AG04450 (cell line): Measurements from ENCODE around the gene DGAT2L6. TPM values are rescaled to one million over a fixed set of nuclear protein-coding genes. Genes with fewer than 3 reads are reported as not detected.
"Not testable (repeated sequence)": the region's sequence is repeated elsewhere in the genome, so short reads cannot be mapped to it uniquely, and the experiment has no call there.

ENCODE experiments used
- CTCF ChIA-PET: fragments of 300-600, 350-600 bp; formaldehyde crosslinking; extraction: SDS; loops from one replicate; lab custom pipeline; 2022; ENCODE audit warnings: antibody characterized with exemption, inconsistent platforms; lab: Charles Lee
- POLR2A ChIA-PET: fragments of 350-600 bp; formaldehyde crosslinking; extraction: SDS; loops from one replicate; lab custom pipeline; 2021; ENCODE audit warnings: antibody characterized with exemption, inconsistent platforms; lab: Yijun Ruan, JAX
- DNase-seq: peaks from one replicate; pipeline ENCODE4 v3.0.0-alpha.2; 2011; ENCODE audit warnings: low read depth, low spot score
- H3K27ac ChIP-seq: one replicate; pipeline ENCODE4 v1.5.1; 2012; ENCODE audit warnings: low read depth, low read length, control low read depth
- H3K27me3 ChIP-seq: one replicate; pipeline ENCODE4 v1.6.0; 2012; ENCODE audit warnings: low read length; ENCODE audit not compliant: control insufficient read depth, insufficient read depth
- H3K4me3 ChIP-seq: 2 replicates; pipeline ENCODE4 v1.5.1; 2011; ENCODE audit warnings: mild to moderate bottlenecking, low read depth, low read length, control low read depth
- H3K9me3 ChIP-seq: 2 replicates; pipeline ENCODE4 v1.5.1; 2012; ENCODE audit warnings: low read length; ENCODE audit not compliant: control insufficient read depth, insufficient read depth
- polyA plus RNA-seq: library from polyadenylated mRNA; depleted of rRNA; stranded (reverse); fragments of >200 nt; gene quantifications from 2 replicates; pipeline ENCODE4 v1.2.3, GENCODE V29; 2011
- TF ChIP-seq, protein P1 (sequence below): IDR thresholded peaks from 2 replicates; pipeline ENCODE4 v1.5.1; 2011; ENCODE audit warnings: low read depth, low read length, control low read depth, inconsistent platforms

The DGAT2L6 gene
- polyA plus RNA-seq, 1 experiment: not detected

DNA sequence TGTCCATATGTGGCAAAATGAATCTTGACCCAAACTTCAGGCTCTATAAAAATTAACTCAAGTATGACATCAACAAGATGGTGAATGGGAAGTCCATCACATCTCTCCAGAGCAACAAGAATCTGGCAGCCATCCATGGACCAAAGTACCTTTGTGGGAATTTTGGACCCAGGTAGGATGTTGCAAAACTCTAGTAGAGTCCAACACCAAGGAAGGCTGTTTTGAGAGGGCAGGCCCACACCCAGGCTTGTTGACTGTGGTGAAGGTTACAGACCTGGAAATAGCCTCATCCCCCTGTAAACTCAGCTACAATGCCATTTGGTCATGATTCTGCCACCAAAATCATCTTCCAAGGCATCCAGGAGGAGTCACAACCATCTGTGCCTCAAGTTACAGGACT lies 12.9 kb downstream of the DGAT2L6 start:
- TF ChIP-seq, protein P1, sequence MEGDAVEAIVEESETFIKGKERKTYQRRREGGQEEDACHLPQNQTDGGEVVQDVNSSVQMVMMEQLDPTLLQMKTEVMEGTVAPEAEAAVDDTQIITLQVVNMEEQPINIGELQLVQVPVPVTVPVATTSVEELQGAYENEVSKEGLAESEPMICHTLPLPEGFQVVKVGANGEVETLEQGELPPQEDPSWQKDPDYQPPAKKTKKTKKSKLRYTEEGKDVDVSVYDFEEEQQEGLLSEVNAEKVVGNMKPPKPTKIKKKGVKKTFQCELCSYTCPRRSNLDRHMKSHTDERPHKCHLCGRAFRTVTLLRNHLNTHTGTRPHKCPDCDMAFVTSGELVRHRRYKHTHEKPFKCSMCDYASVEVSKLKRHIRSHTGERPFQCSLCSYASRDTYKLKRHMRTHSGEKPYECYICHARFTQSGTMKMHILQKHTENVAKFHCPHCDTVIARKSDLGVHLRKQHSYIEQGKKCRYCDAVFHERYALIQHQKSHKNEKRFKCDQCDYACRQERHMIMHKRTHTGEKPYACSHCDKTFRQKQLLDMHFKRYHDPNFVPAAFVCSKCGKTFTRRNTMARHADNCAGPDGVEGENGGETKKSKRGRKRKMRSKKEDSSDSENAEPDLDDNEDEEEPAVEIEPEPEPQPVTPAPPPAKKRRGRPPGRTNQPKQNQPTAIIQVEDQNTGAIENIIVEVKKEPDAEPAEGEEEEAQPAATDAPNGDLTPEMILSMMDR: no peak
- no peak for DNase-seq
- Histone ChIP-seq H3K4me3 (no peak overlapping the region), H3K9me3 (no peaks in the 10 kb centered on the region), H3K27ac (no peak overlapping the region), H3K27me3 (no peaks in the 10 kb centered on the region)
- ChIA-PET POLR2A (no interaction called here), CTCF (no interaction called here)

- H3K27ac ChIP-seq: no peak overlapping the region
- ChIA-PET CTCF (interaction anchor here (0.6 kb wide), 1 partner anchor 462 kb away, joined by 3 read pairs; no protein-coding TSS in a partner anchor), POLR2A (interaction anchor here (0.7 kb wide), 1 partner anchor 105 kb away, joined by 4 read pairs; no protein-coding TSS in a partner anchor)
- no peaks in the 10 kb centered on the region for H3K9me3 ChIP-seq
- no peak for DNase-seq
- TF ChIP-seq, protein P1: peak; percentile 61
- H3K4me3 ChIP-seq: no peak overlapping the region
- no peaks in the 10 kb centered on the region for H3K27me3 ChIP-seq
Measured at GRCh38 chrX:70196961-70197720, 19.9 kb downstream of the DGAT2L6 start.

GRCh38 chrX:70201732-70202131 lies 24.4 kb downstream of the DGAT2L6 start:
- H3K9me3 ChIP-seq: no peaks in the 10 kb centered on the region
- POLR2A ChIA-PET: no interaction called here
- no peak overlapping the region for H3K4me3 ChIP-seq
- TF ChIP-seq, protein P1: no peak
- CTCF ChIA-PET: no interaction called here
- no peak for DNase-seq
- H3K27ac ChIP-seq: no peak overlapping the region
- H3K27me3 ChIP-seq: no peaks in the 10 kb centered on the region

- DNase-seq: no peak
Measured at GRCh38 chrX:70208479-70208878, 31.2 kb downstream of the DGAT2L6 start.

GRCh38 chrX:70209570-70209969 lies 32.3 kb downstream of the DGAT2L6 start:
- CTCF ChIA-PET: interaction anchor here (0.6 kb wide), 1 partner anchor 11 kb away, joined by 3 read pairs; no protein-coding TSS in a partner anchor
- H3K27me3 ChIP-seq, H3K9me3 ChIP-seq, DNase-seq, H3K27ac ChIP-seq, POLR2A ChIA-PET, H3K4me3 ChIP-seq: not testable (repeated sequence)

More at GRCh38 chrX:70208479-70208878, 31.2 kb downstream of the DGAT2L6 start:
- ChIA-PET CTCF (no interaction called here), POLR2A (no interaction called here)
- H3K9me3 ChIP-seq: no peaks in the 10 kb centered on the region
- no peaks in the 10 kb centered on the region for H3K27me3 ChIP-seq
- TF ChIP-seq, protein P1: no peak
- H3K27ac ChIP-seq: no peak overlapping the region
- H3K4me3 ChIP-seq: no peak overlapping the region
